NCI-H2196 treated with DMSO at 0.1 percent for 48 hours (cell line): Measurements from ENCODE around the gene PLCB2.

Source experiments
- DNase-seq: peaks from one replicate; lab custom pipeline; 2025; ENCODE audit not compliant: unreplicated experiment; lab: John Stamatoyannopoulos, UW

The PLCB2 gene

DNA sequence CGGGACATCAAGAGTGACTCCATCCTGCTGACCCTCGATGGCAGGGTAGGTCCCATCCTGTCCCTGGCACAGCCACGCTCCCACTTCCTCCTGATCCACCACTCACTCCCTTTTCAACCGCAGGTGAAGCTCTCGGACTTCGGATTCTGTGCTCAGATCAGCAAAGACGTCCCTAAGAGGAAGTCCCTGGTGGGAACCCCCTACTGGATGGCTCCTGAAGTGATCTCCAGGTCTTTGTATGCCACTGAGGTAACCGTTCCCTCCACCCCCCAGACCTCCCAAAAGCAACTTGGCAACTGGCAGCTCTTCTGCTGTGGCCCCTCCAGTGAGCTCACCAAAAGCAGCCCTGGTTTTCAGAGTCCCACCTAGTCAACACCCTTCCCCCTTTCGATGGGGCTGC, 34.3 kb downstream of the PLCB2 start:
- DNase-seq = no peak

DNA sequence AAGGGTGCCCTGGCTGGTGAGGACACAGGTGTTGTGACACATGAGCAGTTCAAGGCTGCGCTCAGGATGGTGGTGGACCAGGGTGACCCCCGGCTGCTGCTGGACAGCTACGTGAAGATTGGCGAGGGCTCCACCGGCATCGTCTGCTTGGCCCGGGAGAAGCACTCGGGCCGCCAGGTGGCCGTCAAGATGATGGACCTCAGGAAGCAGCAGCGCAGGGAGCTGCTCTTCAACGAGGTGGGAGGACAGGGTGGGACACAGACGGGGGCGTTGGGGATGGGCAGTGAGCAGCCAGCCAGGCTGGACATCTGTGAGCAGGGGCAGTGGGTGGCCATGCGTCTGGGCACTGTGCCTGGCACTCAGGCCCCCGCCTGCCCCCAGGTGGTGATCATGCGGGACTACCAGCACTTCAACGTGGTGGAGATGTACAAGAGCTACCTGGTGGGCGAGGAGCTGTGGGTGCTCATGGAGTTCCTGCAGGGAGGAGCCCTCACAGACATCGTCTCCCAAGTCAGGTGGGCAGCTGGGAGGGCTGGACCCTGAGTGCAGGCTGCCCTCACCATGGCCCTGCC, 35.2 kb downstream of the PLCB2 start:
- DNase-seq = no peak

DNA sequence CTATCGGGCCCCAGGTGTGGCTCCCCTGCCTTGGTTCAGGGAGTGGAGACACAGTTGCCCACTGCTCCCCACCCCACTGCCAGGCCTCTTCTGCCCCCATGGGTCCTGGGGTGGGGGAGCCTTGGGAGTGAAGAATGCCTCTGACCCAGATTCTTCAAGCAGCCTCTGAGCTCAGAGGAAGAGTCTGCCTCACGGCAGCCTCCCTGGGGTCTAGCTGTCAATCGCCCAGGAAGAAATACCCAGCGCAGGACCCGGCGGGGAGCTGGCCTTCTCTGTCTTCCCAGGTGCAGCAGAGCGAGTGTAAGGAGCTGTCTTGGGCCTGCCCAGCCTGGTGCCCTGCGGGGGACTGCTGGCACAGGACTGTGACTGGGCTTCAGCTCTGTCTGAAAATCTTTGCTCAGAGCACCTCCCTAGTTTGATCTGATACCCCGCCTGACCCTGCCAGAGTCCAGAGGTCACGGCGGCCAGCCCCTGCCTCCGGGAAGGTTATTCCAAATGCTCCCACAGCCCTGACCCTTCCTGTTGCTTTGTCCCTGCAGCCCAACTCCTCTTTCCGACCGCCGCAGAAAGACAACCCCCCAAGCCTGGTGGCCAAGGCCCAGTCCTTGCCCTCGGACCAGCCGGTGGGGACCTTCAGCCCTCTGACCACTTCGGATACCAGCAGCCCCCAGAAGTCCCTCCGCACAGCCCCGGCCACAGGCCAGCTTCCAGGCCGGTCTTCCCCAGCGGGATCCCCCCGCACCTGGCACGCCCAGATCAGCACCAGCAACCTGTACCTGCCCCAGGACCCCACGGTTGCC, 35.9 kb downstream of the PLCB2 start:
- DNase-seq = no peak

DNA sequence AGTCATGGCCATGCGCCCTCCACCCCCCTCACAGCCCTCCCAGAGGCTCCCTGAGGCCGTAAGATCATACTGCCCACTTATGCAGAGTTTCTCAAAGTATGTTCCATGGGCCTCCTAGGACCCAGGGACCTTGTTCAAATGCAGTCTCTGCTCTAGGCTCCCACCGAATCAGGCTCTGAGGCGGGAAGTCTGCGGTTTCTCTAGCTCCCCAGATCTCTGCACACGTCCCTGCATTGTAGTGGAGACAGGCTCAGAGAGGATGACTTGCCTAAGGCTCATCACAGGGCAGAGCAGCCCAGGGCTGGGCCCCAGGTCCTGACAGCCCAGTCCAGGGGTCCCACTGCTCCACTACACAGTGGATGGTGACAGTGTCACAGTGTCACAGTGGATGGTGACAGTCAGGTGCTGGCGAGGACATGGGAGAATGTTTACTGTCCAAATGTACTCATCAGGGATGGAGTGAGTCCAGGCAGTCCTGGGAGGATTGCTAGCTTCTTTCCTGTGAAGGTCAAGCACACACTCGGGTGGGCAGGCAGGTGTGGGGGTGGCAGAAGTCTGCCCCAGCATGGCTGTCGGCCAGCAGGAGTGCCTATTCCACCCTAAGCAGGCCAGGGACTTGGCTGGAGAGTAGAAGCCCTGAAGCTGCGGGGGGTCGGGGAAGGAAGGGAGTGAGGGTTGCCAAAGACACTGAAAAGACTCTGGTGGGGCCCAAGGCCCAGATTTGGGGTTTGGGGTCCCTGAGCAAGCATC, 37.3 kb downstream of the PLCB2 start:
- DNase-seq = no peak

DNA sequence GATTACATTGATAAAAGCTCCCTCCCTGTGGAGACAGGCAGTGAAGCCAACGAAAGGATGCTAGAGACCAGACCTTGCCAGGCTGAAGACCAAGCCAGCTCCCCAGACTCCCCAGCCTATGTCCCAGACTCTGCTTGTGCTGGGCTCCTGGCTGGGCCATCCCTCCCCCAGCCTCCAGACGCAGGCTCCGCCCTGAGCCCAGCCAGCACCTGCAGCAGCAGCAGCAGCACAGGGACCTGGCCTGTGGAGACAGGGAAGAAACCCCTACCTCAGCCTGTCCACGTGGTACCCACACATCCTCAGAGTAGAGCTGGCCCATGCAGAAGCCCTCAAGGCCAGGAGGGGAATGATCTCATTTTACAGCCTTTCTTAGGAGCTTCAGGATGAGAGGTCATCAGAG, 38.1 kb downstream of the PLCB2 start:
- DNase-seq = no peak

DNA sequence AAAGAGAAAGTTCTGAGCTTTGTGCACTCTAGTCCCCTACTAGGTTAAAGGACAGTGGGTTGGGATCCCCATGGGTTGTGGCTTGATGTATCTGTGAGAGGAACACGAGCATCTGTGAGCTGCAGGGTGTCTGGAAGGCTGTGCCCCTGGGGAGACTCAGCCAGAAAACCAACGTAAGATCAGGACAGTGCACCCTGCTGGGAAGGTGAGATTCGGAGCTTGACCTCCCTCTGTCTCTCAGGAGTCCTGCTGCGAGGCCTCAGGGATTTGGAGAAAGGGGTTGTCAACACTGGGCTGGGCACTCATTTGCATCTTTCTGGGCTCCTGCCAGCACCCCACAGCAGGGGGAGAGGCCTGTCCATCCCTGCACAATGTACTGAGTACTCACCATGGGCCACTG, 40.1 kb downstream of the PLCB2 start:
- no peak for DNase-seq

DNA sequence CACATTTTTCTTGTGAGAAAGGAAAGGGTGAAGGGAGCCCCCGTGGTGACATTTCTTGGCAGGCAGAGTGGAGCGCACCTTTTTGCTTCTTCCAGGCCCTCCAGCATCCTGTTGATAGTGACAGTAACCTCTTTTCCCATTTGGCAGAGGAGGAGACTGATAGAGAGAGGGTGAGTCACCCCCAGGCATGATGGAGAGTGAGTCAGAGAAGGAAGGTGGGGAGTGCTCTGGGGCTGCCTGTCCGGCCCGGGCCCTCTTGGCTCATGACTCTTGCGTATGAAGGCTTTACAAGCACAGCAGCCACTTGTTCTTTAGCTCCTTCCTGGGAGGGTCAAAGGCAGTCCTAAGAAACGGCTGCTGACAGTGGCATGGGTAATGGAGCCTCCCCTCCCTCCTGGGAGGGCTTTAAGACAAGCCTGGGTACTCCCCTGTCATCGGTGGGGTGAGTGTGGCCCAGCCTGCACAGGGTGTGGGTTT, 40.9 kb downstream of the PLCB2 start:
- no peak for DNase-seq

DNA sequence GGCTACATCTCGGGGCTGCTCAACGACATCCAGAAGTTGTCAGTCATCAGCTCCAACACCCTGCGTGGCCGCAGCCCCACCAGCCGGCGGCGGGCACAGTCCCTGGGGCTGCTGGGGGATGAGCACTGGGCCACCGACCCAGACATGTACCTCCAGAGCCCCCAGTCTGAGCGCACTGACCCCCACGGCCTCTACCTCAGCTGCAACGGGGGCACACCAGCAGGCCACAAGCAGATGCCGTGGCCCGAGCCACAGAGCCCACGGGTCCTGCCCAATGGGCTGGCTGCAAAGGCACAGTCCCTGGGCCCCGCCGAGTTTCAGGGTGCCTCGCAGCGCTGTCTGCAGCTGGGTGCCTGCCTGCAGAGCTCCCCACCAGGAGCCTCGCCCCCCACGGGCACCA, 41.9 kb downstream of the PLCB2 start:
- DNase-seq = no peak

DNA sequence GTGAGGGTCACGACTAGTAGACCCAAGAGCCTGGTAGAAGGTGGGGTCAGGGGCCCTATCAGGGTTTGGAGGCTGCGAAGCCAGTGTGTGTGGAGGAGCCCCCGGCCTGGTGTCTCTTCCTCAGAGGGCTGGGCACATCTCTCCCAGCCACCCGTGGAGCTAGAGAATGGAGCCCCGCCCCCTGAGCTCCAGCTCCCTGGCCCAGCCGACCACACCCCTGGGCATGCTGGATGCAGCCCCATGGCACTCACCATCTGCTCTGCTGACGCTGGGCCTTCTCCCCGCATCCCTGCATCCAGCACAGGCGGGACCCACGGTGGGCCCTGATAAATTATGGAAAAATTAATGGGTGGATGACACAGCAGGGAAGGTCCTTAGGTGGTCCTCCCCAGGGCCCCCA, 42.4 kb downstream of the PLCB2 start:
- no peak for DNase-seq

DNA sequence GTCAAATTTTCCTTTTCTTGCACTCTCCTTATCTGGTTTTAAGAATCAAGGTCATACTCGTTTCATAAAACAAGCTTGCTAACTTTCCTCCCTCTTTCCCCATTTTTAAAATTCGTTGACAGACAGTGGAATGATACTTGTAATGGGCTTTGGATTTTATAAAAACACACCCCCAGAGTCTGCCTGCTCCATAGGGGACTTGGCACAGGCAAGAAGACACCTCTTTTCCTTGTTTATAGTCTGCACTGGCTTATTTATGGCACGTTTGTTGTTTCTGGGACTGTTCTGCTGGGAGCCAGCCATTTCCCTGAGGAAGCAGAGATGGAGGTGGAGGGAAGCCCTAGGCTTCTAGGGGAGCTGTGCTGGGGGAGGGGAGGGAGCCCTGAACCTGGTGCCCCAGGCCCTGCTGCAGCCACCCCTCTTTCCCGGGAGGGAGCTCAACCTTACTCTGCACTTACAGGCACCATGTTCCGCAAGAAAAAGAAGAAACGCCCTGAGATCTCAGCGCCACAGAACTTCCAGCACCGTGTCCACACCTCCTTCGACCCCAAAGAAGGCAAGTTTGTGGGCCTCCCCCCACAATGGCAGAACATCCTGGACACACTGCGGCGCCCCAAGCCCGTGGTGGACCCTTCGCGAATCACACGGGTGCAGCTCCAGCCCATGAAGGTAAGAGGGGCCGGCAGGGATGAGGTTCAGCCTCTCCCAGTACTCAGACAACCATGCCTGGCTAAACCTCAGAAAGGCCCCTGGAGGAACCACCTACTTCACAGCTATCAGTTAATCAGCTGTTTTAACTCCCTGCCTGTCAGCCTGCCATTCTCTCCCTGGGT, 43.2 kb downstream of the PLCB2 start:
- DNase-seq = no peak

DNA sequence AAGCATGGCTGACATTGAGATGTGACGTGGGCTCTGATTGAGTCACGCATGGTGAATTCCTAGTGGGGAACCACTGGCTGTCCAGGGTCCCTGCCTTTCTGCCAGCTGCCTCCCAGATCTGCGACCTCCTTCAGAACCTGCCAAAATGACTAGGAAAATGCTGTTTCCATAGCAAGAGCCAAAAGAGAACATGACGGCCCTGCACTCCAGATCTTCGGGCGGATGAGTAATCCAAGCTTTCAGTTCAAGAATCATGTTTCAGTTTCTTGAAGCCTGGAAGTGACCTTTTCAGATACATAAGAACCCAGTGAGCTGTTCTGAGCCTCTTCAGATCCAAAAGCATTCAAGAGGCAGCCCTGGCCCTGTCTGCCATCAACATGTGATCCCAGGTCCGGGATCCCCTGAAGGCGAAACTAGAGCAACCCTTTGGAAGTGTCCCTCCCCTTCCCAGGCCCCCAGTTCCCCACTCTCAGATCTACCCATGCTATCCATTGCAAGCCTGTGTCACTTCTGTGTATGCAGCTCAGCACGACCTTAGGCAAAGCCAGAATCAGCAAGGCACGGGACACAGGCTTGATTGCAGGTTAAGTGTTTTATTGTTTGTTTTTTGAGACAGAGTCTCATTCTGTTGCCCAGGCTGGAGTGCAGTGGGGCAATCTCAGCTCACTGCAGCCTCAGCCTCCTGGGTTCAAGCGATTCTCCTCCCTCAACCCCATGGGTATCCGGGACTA, 44.5 kb downstream of the PLCB2 start:
- DNase-seq = no peak

DNA sequence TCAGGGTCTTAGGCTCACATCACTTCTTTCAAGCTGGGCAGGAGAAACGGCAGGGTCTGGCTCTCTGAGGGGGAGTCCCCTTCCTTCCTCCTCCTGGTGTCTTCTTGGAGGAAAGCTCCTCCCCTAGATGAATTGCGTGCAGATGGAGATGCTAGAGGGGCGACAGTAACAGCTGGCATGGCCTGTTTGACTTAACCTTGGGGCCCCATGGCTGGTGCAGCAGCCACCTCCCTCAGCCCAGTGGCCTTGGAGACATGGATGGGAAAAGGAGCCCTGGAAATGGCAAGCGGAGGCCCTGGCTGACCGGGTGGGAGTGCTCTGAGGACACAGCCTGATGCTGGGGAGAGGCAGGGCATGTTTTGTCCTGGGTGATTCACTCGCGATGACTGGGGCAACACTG, 48.7 kb downstream of the PLCB2 start:
- no peak for DNase-seq

DNA sequence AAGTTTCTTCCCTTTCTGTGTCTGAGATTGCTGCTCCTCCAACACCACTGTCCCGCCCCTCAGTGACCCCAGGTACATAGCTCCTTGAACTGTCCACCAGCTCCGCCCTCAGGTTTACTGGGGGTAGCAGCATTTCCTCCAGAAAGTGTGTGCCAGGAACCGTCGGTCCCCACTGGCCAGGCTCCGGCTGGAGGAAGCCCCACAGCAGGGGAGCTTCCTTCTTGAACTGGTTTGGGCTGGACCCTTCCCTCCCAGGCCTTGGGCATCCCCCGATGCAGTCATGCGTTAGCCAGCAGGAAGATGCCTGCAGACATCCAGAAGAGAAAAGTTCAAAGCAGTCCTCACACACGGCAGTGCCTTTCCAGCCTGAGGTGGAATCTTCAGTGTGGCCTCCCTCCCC, 49.2 kb downstream of the PLCB2 start:
- DNase-seq = no peak

DNA sequence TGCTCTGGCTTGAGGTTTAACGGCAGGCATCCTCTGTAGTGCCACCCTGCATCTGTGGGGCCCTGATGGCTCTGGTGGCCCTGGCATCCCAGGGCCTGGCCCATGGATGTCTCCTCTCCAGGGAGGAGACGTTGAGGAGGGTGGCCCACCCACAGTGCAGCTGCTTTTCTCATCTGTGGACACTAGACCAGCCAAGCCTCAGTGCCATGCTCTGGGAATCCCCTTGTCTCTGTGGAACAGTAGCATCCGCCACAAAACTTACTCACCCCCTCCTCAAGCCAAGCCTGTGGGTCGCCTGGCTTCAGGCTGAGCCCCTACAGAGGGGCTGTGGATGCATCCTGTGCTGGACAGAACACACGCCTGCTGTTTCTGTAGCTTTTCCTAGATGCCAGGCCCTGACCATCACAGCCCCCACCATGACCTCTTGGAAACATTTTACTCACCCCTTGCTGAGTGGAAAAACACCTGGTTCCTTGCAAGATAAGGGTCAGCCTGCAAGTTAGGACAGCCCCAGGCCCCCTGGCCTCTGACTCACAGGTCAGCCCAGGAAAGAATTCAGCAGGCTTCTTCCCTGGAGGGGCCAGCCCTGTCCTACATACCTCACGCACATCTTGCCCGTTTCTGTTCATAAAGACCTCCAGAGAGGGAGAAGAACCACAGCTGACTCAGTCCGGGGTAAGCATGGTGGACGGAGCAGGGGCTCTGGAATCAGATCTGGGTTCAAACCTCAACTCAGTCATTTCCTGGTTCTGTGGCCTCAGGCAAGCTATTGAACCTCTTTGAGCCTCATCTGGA, 49.9 kb downstream of the PLCB2 start:
- no peak for DNase-seq

DNA sequence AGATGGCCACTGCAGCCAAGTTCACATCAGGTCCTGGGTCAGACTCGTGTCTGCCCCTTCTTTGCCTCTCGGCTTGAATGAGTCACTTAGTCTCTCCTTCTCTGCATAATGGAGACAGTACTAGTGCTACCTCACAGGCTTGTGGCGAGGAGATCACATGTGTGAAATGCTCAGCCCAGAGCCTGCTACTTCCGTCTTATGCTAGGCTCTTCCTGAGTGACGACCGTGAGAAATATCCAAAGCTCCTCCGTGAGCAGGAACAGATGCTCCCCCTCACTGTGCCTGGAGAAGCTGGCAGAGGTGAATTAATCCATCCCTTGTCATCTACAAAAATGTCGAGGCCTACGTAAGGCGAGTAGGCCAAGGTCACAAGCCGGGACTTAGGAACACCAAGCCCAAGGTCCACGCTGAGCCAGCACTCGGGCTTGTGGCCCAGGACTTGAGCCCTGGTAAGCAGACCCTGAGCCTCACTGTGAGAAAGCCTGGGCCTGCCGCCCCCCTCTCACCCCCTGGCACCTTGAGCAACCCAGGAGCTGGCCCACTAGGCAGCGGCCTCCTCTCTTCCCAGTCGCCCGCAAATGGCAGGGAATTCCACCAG, 51.0 kb downstream of the PLCB2 start:
- DNase-seq = no peak

DNA sequence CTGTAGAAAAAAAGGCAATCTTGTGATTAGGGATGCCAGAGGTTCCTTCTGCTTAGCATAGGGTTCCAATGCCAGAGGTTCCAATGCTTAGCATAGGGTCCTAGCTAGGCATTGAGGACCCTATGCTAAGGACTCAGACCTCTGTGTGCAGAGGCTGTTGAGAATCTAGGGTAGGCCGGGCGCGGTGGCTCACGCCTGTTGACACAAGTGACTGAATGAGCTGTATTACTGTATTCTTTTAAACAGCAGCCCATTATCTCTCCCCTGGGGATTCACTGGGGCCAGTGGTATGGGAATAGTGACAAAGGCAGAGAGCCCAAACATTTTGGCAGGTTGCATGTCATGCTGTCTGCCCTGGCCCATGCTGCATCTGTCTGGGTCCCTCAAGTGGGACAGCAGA, 52.7 kb downstream of the PLCB2 start:
- no peak for DNase-seq

DNA sequence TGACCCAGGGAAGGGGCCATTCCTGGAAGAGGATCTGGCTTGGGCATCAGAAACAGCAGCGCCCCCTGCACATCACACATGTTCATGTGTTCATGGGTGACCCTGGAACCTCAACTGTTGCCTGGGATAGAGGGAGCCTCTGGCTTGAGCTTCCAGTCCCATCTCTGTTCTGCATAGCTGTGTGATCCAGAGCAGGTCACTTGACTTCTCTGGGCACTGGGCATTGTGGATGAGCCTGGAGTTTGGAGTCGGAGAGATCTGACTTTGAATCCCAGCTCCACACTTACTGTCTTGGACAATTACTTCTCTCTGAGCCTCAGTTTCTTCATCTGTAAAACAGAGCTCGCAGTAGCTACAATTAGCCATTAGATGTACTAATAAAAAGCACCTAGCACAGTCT, 53.3 kb downstream of the PLCB2 start:
- DNase-seq = no peak

DNA sequence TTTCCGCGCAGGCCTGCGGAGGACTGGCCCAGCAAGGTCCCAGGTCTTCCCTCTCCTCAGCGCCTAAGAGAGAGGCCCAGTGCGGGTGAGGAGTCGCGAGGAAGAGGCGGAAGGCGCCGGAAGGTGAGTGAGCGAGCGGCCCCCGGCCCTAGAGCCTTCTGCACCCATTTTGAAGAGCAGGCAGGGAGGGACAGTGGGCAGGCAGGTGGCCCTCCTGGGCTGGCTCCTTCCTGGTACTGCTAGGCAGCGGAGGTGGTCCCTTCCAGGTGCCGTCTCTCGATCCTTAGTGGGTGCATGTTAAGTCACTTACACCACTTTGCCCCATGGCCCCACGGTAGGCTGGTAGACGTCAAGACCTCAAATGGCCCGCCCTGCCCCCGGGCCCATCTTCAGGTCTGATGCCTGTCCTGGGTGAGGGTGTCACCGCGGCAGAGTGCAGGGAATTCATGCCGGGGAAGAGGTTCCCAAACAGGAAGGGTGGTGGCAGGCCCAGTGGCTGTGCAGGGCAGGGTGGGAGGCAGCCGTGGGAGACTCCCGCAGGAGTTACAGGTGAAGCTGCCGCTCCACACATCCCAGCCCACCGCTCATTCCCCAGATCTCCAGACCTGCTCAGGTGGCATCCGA, 54.5 kb downstream of the PLCB2 start:
- DNase-seq = no peak
